ENCODE measurements around the gene ETFA.

ETFA gene

DNA sequence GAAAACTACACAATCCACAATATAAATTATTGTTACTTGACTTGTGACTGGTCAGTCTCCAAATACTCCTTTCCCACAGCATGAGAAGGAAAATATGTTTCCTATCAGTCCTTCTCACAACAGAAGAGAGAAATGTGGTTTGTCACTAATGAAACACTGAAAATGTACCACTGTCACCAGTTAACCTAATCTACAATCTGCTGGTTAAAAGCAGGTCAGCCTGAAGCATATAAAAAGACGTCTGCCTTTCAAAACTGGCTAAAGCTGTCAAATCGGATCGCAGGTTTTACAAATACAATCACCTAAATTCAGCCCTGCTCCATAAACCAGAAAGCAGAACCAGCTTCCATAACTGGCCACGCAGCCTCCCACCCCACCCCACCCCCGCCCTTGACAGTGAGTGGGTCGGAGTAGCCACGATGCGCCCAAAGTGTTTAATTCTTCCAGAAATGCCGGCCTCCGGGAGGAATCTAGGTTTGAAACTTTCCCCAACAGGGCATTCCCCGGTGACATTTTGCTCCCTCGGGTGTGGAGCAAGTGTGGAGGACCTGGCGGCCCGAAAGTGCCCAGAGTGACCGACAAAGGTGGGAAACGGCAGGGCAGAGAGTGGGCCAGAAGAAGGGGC, 682 bp downstream of the ETFA start:
- no peaks in the 10 kb centered on the region for H3K36me3 ChIP-seq (ENCODE audit: insufficient read depth)
- H3K4me3 ChIP-seq (IDR thresholded peaks at IDR 0.05; ENCODE audit: insufficient read depth, low read depth, low read length): no peak overlapping the region
- H3K4me1 ChIP-seq (ENCODE audit: low read depth, poor library complexity, severe bottlenecking): peaks cover 13% of the 10 kb centered on the region
- peaks cover 54% of the 10 kb centered on the region for H3K79me2 ChIP-seq (ENCODE audit: insufficient read depth, low read depth)
- TF ChIP-seq, protein P1, sequence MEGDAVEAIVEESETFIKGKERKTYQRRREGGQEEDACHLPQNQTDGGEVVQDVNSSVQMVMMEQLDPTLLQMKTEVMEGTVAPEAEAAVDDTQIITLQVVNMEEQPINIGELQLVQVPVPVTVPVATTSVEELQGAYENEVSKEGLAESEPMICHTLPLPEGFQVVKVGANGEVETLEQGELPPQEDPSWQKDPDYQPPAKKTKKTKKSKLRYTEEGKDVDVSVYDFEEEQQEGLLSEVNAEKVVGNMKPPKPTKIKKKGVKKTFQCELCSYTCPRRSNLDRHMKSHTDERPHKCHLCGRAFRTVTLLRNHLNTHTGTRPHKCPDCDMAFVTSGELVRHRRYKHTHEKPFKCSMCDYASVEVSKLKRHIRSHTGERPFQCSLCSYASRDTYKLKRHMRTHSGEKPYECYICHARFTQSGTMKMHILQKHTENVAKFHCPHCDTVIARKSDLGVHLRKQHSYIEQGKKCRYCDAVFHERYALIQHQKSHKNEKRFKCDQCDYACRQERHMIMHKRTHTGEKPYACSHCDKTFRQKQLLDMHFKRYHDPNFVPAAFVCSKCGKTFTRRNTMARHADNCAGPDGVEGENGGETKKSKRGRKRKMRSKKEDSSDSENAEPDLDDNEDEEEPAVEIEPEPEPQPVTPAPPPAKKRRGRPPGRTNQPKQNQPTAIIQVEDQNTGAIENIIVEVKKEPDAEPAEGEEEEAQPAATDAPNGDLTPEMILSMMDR (conservative IDR thresholded peaks at IDR 0.05; ENCODE audit: low read depth, low read length): no peak
- peaks cover 6% of the 10 kb centered on the region; the same call in 1 of the 2 replicates for H4K20me1 ChIP-seq (ENCODE audit: insufficient read depth)
- no peaks in the 10 kb centered on the region for H3K27me3 ChIP-seq (ENCODE audit: insufficient read depth, low read depth)
- peak overlapping the region; percentile 99 for H2AFZ ChIP-seq (ENCODE audit: low read depth)
- peak overlapping the region; percentile 74 for H3K4me2 ChIP-seq
- peak overlapping the region; percentile 97 for H3K9ac ChIP-seq
- peak overlapping the region; percentile 77 for H3K27ac ChIP-seq

DNA sequence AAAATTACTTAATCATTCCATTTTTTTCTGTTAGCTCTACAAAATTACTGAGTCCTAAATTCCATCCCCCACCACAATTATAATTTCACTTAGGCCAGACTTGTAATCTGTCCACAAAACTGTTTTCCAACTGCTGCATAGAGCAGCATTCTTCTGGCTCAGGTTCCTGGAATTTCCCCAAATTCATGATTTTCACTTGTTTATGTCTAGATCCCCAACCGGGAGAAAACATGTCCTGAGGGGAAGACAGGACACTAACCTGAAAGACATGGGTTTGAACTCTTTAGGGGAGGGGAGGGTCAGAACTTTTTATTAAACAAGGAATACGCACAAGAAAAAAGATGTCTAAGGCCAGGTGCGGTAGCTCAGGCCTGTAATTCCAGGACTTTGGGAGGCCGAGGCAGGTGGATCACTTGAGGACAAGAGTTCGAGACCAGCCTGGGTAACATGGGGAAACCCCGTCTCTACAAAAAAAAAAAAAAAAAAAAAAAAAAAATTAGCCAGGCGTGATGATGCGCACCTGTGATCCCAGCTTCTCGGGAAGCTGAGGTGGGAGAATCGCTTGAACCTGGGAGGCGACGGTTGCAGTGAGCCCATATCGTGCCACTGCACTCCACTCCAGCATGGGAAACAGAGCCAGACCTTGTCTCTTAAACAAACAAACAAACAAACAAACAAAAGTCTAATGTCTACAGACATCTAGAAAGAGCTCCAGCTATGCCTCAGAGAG, 1.5 kb downstream of the ETFA start:
- no peak overlapping the region for H3K27ac ChIP-seq
- H3K36me3 ChIP-seq (ENCODE audit: insufficient read depth): no peaks in the 10 kb centered on the region
- no peak overlapping the region for H3K4me3 ChIP-seq (IDR thresholded peaks at IDR 0.05; ENCODE audit: insufficient read depth, low read depth, low read length)
- H2AFZ ChIP-seq (ENCODE audit: low read depth): no peak overlapping the region
- H3K27me3 ChIP-seq (ENCODE audit: insufficient read depth, low read depth): no peaks in the 10 kb centered on the region
- H3K4me1 ChIP-seq (ENCODE audit: low read depth, poor library complexity, severe bottlenecking): peaks cover 13% of the 10 kb centered on the region
- peak overlapping the region; percentile 97; the same call in 1 of the 2 replicates for H3K9ac ChIP-seq
- H3K79me2 ChIP-seq (ENCODE audit: insufficient read depth, low read depth): peaks cover 62% of the 10 kb centered on the region
- H3K4me2 ChIP-seq: peak overlapping the region; percentile 74
- TF ChIP-seq, protein P1 (conservative IDR thresholded peaks at IDR 0.05; ENCODE audit: low read depth, low read length): no peak
- H4K20me1 ChIP-seq (ENCODE audit: insufficient read depth): peaks cover 6% of the 10 kb centered on the region; the same call in 1 of the 2 replicates

DNA sequence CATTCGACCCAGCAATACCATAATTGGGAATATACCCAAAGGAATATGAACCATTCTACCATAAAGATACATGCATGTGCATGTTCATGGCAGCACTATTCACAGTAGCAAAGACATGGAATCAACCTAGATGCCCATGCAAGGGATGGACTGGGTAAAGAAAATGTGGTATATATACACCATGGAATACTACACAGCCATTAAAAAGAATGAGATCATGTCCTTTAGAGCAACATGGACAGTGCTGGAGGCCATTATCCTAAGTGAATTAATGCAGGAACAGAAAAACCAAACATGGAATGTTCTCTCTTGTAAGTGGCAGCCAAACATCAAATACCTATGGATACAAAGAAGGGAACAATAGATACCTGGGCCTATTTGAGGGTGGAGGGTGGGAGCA, 7.4 kb downstream of the ETFA start:
- Histone ChIP-seq H3K79me2 (ENCODE audit: insufficient read depth, low read depth) (peaks cover 94% of the 10 kb centered on the region), H2AFZ (ENCODE audit: low read depth) (no peak overlapping the region), H3K9ac (no peak overlapping the region), H3K4me1 (ENCODE audit: low read depth, poor library complexity, severe bottlenecking) (peaks cover 29% of the 10 kb centered on the region), H3K27me3 (ENCODE audit: insufficient read depth, low read depth) (no peaks in the 10 kb centered on the region), H3K4me3 (IDR thresholded peaks at IDR 0.05; ENCODE audit: insufficient read depth, low read depth, low read length) (no peak overlapping the region), H3K27ac (no peak overlapping the region), H3K36me3 (ENCODE audit: insufficient read depth) (no peaks in the 10 kb centered on the region), H4K20me1 (ENCODE audit: insufficient read depth) (peaks cover 23% of the 10 kb centered on the region), H3K4me2 (no peak overlapping the region)
- TF ChIP-seq, protein P1 (conservative IDR thresholded peaks at IDR 0.05; ENCODE audit: low read depth, low read length): no peak

DNA sequence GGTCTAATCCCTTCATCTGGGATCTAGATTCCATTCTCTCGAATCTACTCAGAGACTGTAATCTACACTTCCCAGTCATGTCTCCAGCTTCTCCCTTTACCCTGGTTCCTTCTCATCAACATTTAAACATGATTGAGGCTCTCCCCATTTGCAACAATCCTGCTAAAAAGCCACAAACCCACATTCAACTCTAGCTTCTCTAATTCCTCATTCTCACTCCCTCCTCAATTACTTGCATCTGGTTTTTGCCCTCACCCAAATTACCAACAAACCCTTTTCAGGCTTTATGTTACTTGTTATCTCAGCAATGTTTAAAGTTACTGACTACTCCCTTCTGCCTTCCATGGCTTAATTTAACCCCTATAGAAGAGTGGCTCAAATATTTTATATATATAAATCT, 11.5 kb downstream of the ETFA start:
- H3K27me3 ChIP-seq (ENCODE audit: insufficient read depth, low read depth): no peaks in the 10 kb centered on the region
- H3K79me2 ChIP-seq (ENCODE audit: insufficient read depth, low read depth): peaks cover 90% of the 10 kb centered on the region
- no peak overlapping the region for H2AFZ ChIP-seq (ENCODE audit: low read depth)
- H3K36me3 ChIP-seq (ENCODE audit: insufficient read depth): no peaks in the 10 kb centered on the region
- TF ChIP-seq, protein P1 (conservative IDR thresholded peaks at IDR 0.05; ENCODE audit: low read depth, low read length): no peak
- H3K27ac ChIP-seq: no peak overlapping the region
- no peak overlapping the region for H3K9ac ChIP-seq
- H3K4me2 ChIP-seq: no peak overlapping the region
- peaks cover 17% of the 10 kb centered on the region for H4K20me1 ChIP-seq (ENCODE audit: insufficient read depth)
- no peak overlapping the region for H3K4me3 ChIP-seq (IDR thresholded peaks at IDR 0.05; ENCODE audit: insufficient read depth, low read depth, low read length)
- peaks cover 29% of the 10 kb centered on the region for H3K4me1 ChIP-seq (ENCODE audit: low read depth, poor library complexity, severe bottlenecking)

Data from KMS-11 (cell line).